Astrocyte (in vitro differentiated cells and primary cell): Measurements from ENCODE around the gene HECTD3.
"Not testable (repeated sequence)": the region's sequence is repeated elsewhere in the genome, so short reads cannot be mapped to it uniquely, and the experiment has no call there.

Experiments used
- EZH2 ChIP-seq: IDR thresholded peaks from 2 replicates; pipeline ENCODE4 v1.6.1; 2012; ENCODE audit warnings: mild to moderate bottlenecking, low read length, inconsistent platforms; ENCODE audit not compliant: insufficient read depth
- TF ChIP-seq, protein P1 (sequence below): IDR thresholded peaks from 2 replicates; pipeline ENCODE4 v1.5.1; 2011; ENCODE audit warnings: low read depth, mild to moderate bottlenecking, inconsistent platforms, low read length, moderate library complexity; ENCODE audit not compliant: insufficient read depth

DNA sequence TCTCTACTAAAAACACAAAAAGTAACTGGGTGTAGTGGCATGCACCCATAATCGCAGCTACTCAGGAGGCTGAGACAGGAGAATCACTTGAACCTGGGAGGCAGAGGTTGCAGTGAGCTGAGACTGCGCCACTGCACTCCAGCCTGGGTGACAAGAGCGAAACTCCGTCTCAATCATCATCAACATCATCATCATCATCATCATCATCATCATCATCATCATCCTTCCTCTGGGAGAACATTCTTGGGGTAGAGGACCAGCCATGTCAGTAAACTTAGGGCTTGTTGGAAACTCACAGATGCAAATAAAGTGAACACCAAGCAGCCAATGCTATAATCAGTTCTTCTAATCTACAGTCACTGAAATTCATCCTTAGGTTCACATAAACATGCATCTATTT, 49.1 kb downstream of the HECTD3 start:
- TF ChIP-seq, protein P1, sequence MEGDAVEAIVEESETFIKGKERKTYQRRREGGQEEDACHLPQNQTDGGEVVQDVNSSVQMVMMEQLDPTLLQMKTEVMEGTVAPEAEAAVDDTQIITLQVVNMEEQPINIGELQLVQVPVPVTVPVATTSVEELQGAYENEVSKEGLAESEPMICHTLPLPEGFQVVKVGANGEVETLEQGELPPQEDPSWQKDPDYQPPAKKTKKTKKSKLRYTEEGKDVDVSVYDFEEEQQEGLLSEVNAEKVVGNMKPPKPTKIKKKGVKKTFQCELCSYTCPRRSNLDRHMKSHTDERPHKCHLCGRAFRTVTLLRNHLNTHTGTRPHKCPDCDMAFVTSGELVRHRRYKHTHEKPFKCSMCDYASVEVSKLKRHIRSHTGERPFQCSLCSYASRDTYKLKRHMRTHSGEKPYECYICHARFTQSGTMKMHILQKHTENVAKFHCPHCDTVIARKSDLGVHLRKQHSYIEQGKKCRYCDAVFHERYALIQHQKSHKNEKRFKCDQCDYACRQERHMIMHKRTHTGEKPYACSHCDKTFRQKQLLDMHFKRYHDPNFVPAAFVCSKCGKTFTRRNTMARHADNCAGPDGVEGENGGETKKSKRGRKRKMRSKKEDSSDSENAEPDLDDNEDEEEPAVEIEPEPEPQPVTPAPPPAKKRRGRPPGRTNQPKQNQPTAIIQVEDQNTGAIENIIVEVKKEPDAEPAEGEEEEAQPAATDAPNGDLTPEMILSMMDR = not testable (repeated sequence)
- not testable (repeated sequence) for TF ChIP-seq EZH2
